Neural crest cell (in vitro differentiated cells): ENCODE measurements around the gene LRCH1. TPM values are rescaled to one million over a fixed set of nuclear protein-coding genes. Genes with fewer than 3 reads are reported as not detected.

Source experiments
- DNase-seq: peaks from one replicate; pipeline ENCODE4 v3.0.0; 2021; ENCODE audit warnings: low read depth, mixed read lengths, low spot score
- H3K27ac Mint-ChIP-seq: one replicate; pipeline ENCODE4 v1.8.0; 2021; ENCODE audit warnings: mild to moderate bottlenecking, mixed read lengths; ENCODE audit not compliant: unreplicated experiment
- H3K27me3 Mint-ChIP-seq: 2 replicates; pipeline ENCODE4 v1.8.0; 2021; ENCODE audit warnings: low read depth, mild to moderate bottlenecking, mixed read lengths
- H3K36me3 Mint-ChIP-seq: 2 replicates; pipeline ENCODE4 v1.8.0; 2021; ENCODE audit warnings: low read depth, mild to moderate bottlenecking, mixed read lengths
- H3K4me1 Mint-ChIP-seq: 2 replicates; pipeline ENCODE4 v1.8.0; 2021; ENCODE audit warnings: mixed read lengths
- H3K4me3 Mint-ChIP-seq: one replicate; pipeline ENCODE4 v1.8.0; 2021; ENCODE audit warnings: mild to moderate bottlenecking, mixed read lengths
- H3K9me3 Mint-ChIP-seq: 2 replicates; pipeline ENCODE4 v1.8.0; 2021; ENCODE audit warnings: mixed read lengths
- total RNA-seq: library from RNA; stranded (reverse); gene quantifications from 2 replicates; pipeline ENCODE4 v1.2.1, GENCODE V29; 2021
- TF ChIP-seq, protein P1 (sequence below): fragments of 200-600 bp; sonication (generic); conservative IDR thresholded peaks from 2 replicates; pipeline ENCODE4 v1.5.0; 2021; ENCODE audit warnings: antibody characterized with exemption, mild to moderate bottlenecking

The LRCH1 gene
- total RNA-seq, 1 donor from 2014 or later: 15.8 TPM

DNA sequence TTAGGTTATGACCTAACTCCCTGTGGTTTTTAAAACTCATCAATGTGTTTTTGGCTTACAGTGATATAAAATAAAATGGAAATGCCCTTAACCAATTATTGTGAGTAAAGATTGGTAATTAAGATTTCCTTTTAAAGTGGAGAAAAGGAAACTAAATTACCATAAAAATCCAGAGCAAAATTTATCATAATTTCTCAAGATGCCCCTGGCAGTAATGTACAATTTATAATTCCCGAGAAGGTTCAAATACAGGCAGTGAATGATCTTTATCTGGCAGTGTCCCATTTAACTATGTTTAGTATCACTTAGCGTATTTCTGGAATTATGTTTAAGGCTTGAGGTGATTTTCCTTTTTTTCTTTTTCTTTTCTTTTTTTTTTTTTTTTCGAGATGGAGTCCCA, 182.5 kb downstream of the LRCH1 start:
- Mint-ChIP-seq H3K36me3 (peaks cover 8% of the 10 kb centered on the region), H3K27ac (no peak overlapping the region), H3K9me3 (no peaks in the 10 kb centered on the region), H3K4me3 (no peak overlapping the region), H3K4me1 (no peaks in the 10 kb centered on the region), H3K27me3 (no peaks in the 10 kb centered on the region)
- TF ChIP-seq, protein P1, sequence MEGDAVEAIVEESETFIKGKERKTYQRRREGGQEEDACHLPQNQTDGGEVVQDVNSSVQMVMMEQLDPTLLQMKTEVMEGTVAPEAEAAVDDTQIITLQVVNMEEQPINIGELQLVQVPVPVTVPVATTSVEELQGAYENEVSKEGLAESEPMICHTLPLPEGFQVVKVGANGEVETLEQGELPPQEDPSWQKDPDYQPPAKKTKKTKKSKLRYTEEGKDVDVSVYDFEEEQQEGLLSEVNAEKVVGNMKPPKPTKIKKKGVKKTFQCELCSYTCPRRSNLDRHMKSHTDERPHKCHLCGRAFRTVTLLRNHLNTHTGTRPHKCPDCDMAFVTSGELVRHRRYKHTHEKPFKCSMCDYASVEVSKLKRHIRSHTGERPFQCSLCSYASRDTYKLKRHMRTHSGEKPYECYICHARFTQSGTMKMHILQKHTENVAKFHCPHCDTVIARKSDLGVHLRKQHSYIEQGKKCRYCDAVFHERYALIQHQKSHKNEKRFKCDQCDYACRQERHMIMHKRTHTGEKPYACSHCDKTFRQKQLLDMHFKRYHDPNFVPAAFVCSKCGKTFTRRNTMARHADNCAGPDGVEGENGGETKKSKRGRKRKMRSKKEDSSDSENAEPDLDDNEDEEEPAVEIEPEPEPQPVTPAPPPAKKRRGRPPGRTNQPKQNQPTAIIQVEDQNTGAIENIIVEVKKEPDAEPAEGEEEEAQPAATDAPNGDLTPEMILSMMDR: no peak
- no peak for DNase-seq

- no peaks in the 10 kb centered on the region for H3K4me1 Mint-ChIP-seq
- no peak overlapping the region for H3K4me3 Mint-ChIP-seq
- DNase-seq: no peak
- H3K27me3 Mint-ChIP-seq: no peaks in the 10 kb centered on the region
- TF ChIP-seq, protein P1: no peak
- H3K36me3 Mint-ChIP-seq: peaks cover 4% of the 10 kb centered on the region
- H3K9me3 Mint-ChIP-seq: no peaks in the 10 kb centered on the region
- H3K27ac Mint-ChIP-seq: no peak overlapping the region
These were observed 183.8 kb downstream of the LRCH1 start for GRCh38 chr13:46736541-46737310.

GRCh38 chr13:46738055-46738454, 185.1 kb downstream of the LRCH1 start:
- no peak for DNase-seq
- H3K27ac Mint-ChIP-seq: no peak overlapping the region
- H3K9me3 Mint-ChIP-seq: no peaks in the 10 kb centered on the region
- H3K27me3 Mint-ChIP-seq: no peaks in the 10 kb centered on the region
- no peak overlapping the region for H3K4me3 Mint-ChIP-seq
- peaks cover 4% of the 10 kb centered on the region for H3K36me3 Mint-ChIP-seq
- H3K4me1 Mint-ChIP-seq: no peaks in the 10 kb centered on the region
- TF ChIP-seq, protein P1: no peak

- H3K4me1 Mint-ChIP-seq: no peaks in the 10 kb centered on the region
- TF ChIP-seq, protein P1: no peak
- no peak overlapping the region for H3K4me3 Mint-ChIP-seq
- H3K27me3 Mint-ChIP-seq: no peaks in the 10 kb centered on the region
- no peaks in the 10 kb centered on the region for H3K9me3 Mint-ChIP-seq
- H3K27ac Mint-ChIP-seq: no peak overlapping the region
- DNase-seq: no peak
- peaks cover 7% of the 10 kb centered on the region for H3K36me3 Mint-ChIP-seq
These were observed 185.8 kb downstream of the LRCH1 start for GRCh38 chr13:46738766-46739165.

- Mint-ChIP-seq H3K27me3 (no peaks in the 10 kb centered on the region), H3K36me3 (peaks cover 12% of the 10 kb centered on the region), H3K27ac (no peak overlapping the region), H3K4me3 (no peak overlapping the region), H3K9me3 (no peaks in the 10 kb centered on the region), H3K4me1 (no peaks in the 10 kb centered on the region)
- DNase-seq: no peak
- TF ChIP-seq, protein P1: no peak
These were observed 186.6 kb downstream of the LRCH1 start for GRCh38 chr13:46739447-46740098.
